ENCODE results near the gene TCF23.

Gene TCF23

DNA sequence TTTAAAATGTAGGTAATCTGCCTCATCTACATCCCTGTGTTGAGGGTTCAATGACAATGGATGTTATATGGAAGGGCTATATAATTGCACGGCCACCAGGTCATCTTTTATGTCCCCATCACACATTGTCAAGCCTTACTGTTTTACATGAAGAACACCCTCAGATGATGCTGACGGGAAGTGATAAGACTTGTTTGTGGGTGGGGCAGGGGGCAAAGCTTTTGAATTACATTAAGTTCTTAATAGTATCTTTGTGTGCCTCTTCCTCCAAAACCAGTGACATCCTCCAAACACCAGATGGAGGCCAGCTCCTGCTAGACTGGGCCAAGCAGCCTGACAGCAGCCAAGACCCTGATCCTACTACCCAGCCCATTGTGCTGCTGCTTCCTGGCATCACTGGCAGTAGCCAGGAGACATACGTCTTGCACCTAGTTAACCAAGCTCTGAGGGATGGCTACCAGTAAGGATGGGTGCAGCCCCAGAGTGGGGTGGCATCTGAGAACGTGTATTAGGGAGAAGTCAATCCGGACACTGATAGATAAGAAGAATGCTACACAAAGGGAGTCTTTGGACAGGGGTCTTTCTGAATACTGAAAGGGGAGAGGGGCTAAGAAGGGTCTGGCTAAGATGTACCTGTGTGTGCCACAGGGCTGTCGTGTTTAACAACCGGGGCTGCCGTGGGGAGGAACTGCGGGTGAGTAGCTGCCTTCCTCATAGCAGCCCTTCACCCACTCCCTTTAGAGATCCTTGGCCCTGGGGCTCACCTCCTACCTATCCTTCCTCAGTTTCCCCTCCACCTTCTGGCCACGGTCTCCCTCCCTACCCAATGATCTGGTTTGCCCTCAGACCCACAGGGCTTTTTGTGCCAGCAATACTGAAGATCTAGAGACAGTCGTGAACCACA lies 19.9 kb upstream of the TCF23 start:
- peak; percentile 52 for DNase-seq

- DNase-seq: no peak
Observed at GRCh38 chr2:27130396-27130795, 18.4 kb upstream of the TCF23 start.

DNA sequence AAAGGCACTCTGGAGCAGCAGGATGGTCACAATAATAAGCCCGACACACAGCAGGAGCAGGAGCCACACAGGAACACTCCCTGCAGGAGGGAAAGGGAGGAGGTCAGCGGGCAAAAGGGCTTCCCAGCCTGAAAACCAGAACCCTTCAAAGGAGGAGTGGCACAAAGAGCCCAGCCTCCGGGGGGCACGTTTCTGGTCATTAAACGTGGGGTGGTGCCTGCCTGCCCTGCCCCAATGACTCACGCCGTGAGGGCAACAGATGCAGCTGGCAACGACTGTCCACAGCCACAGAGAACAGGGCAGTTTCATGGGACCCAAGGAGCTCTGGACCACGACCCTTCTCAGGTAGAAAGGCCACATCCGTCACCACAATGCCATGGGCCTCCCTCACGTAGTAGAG lies 17.4 kb upstream of the TCF23 start:
- DNase-seq: no peak

DNA sequence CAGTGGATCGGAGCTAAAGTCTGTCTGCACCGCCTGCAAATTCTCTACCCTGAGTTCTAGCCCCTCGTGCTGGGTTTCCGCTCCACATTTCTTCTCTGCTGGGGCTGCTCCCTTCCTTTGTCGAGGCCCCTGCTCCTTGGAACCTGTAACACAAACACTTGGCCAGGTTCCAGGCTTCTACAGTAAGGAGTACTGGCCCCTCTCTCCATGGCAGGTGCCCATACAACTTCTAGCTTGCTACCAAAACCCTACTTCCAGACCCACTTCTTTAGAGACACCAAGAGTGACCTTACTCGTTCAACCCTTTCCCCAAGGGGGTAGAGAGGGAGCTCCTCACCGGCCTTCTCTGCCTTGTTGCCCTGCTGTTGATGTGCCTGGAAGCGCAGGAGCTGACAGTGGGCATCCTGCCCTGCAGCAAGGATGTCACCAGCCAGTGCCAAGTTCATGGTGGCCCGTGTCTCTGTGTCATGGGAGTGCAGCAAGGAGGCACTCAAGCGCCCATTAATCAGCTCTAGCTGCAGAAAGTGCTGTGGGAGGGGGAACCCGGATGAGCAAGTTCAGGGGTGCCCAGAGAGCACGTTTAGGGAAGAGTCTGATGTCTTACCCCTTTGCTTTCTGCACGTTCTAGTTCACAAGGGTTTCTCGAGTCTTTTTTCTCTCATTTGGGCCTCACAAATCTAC lies 15.5 kb upstream of the TCF23 start:
- DNase-seq: peak; percentile 58

GRCh38 chr2:27133905-27134780 lies 14.7 kb upstream of the TCF23 start, which contains the start of gene PREB:
PREB (minus strand) TSS chr2:27134636; CDS start chr2:27134421, 215 bp downstream.
- DNase-seq: peak; percentile 98

- DNase-seq: no peak
Observed at GRCh38 chr2:27134781-27135477, 13.9 kb upstream of the TCF23 start.

GRCh38 chr2:27135478-27135955 lies 13.3 kb upstream of the TCF23 start:
- DNase-seq: no peak

GRCh38 chr2:27136751-27137150 lies 12.1 kb upstream of the TCF23 start:
- no peak for DNase-seq

DNA sequence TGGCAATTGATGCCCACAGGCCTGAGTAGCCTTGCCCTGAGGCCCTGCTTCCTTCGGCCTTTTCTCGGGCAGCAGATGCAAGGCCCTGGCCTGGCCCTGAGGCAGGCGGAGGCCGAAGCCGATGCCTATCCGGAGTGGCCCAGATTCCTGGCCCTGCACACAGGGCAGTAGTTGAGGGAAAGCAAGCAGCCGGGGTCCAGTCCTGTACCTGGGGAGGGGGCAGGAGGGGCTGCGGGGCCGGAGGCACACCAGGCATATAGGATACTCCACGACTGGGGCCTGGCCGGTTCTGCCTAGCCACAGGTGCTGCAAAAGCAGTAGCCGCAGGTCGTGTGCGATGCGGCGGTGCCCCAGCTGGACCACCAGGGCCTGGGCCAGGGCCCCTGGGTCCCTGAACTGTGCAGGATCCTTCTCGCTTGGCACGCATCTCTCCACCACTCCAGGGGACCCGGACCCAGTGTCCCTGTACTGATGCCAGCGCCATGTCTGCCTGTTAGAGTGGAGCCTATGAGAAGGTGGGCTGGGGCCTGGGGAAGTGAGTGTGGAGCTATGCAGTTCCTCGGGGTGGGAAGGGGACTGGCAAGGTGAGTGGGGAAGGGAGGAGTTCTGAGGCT lies 11.4 kb upstream of the TCF23 start:
- no peak for DNase-seq

DNA sequence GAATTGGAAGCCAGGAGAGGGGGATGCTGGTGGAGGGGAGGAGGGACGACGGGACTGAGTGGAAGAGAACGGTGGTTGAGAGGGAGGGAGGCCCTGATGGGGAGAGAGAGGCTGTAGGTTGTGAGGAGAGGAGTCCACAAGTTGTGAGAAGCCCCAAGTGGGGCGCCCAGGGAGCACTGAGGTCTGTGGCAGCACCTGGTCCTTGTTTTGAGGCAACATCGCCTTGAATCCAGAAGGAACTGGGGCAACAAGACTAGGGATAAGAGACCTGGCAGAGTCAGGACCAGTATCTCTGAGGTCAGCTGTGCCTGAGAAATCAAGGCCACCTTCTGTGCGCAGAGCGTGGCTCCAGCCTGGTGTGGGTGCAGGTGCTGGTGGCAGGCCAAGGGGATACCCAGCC lies 10.7 kb upstream of the TCF23 start:
- DNase-seq: no peak

DNA sequence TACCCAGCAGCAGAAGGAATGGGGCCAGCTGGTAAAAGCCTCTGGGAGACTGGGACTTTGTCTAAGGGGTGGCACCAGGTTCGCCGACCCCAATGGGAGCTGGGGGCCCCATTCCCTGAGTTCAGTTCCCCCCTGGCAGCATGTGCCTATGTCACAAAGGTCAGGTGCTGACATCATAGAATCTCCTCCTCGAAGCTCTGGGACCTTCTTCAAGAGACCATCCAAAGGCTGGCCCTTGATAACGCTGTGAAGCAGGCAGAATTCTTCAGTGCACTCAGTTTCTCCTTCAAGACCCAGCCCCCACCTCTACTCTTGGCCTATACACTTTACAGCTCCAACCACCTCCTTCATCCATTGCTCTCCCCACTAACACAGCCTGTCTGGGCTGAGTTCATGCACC lies 9.5 kb upstream of the TCF23 start, which contains the start of gene PRR30:
Gene PRR30 (minus strand): TSS at position 101 of the 400 bp plus-strand sequence. CDS start 1,081 bp downstream, outside the sequence.
- DNase-seq: no peak

DNA sequence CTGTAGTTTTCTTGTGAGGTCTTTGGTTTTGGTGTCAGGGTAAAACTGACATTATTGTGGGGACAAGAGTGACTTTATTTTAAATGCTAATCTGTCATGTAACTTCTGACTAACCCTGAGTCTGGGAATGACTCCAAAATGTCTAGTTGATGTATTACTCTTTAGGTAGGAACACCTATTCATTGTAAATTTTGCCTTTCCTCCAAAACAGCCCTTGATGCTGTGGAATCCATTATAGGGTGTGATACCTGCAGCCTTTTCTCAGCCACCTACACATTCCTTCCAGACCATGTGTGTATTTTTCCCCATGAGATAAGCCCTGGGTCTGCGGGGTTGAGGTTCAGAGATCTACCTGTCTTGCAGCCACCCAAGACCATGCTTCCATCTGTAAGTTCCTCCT lies 5.5 kb upstream of the TCF23 start:
- no peak for DNase-seq

GRCh38 chr2:27145682-27146081 lies 3.1 kb upstream of the TCF23 start:
- DNase-seq: no peak

DNA sequence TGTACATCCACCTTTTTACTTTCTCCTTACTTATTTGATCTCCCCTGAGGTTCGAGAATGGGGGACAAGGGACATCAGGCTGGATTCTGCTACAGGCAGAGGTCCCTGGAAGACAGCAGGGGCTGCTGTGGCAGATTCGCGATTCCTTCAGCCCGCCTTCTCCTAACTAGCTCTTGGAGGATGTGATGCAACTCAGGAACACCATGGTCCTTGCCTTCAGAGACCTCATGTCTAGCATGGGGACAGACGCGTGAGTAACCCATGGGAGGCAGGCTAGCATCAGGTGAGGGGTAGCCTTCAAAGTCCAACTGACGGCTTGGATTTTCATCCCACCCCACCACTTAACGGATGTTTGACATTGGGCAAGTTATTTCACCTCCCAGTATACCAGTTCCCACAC lies 869 bp upstream of the TCF23 start:
- no peak for DNase-seq

DNA sequence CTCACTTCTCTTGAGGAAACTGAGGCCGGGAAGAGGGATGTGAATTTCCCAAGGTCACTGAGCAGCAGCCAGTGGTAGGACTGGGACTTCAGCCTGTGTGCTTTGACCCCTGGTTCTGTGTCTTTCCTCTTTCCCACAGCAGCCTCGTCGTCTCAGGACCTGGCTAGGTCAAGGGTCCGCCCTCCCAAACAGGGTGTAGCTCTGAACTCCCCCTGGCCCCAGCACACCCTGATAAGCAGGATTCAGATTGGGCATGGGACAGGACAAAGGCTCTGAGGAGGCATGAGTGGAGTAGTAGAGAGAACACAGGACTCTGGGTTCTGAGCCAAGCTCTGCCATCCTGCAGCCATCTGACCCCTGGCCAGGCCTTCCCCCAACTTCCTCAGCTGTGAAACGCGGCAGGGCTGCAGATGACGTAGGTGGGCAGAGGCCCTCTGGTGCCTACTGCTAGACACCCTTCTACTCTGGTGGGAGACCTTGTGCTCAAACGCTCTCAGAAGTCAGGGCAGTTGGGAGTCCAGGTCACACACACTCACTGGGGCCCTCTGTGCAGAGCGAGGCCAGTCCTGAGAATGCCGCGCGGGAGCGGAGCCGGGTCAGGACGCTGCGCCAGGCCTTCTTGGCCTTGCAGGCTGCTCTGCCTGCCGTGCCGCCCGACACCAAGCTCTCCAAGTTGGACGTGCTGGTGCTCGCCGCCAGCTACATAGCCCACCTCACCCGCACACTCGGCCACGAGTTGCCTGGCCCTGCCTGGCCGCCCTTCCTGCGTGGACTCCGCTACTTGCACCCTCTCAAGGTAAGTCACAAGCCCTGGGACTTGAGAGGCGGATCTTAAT lies 984 bp downstream of the TCF23 start:
- DNase-seq: no peak

DNA sequence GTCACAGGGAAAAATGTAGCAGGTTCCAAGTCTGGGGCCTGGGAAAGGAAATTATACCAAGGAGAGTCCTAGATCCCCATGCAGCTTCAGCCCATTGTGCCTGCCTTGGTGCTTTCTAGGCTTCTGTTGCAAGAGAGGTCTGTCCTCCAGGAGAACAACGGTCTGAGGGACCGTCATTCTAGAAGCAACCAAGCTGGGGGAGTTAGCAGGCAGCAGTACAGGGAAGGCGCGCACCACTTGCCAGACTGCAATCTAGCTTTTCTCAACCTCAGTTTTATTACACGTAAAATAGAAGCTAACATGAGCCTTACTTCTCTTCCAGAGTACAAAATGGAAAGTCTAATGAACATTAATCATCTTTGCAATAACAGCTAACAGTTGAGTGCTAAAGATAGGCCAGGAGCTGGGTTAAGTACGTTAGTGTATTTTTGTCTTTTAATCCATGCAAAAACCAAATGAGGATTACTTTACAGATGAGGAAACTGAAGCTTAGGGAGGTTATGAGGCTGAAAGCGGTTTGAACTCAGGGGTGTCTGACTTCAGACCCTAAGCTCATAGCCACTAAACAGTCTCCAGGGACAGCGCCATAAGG lies 1.9 kb downstream of the TCF23 start:
- no peak for DNase-seq

DNA sequence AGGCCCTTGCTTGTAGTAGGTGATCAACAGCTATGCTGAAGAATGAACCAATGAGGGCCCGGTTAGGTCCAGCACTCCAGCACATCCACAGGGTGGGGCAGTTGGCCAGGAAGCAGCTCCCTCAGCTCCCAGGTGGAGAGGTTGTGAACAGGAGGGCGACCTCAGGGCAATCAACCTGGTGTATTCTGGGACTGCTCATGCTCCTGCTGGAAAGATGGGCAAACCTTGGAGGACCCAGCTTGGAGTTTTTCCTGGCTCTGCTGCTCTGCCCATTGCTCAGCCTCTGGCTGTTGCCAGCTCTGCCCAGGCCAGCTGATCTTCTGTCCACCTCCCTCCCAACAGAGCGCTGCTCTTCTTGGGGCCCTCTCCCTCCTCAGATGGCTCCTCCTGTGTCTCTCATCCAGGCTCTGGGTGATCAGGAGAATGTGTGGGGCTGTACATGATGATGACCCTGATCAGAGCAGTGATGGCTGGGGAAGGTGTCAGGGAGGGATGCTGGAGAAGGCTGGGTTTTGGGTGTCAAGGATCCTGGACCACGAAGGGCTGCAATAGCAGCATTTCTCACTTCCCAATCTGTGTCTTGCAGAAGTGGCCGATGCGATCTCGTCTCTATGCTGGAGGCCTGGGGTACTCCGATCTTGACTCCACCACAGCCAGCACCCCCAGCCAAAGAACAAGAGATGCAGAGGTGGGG lies 3.4 kb downstream of the TCF23 start:
- no peak for DNase-seq

- DNase-seq: no peak
Observed at GRCh38 chr2:27152796-27153464, 4.1 kb downstream of the TCF23 start.

GRCh38 chr2:27154488-27154887 lies 5.7 kb downstream of the TCF23 start:
- no peak for DNase-seq

All from hematopoietic multipotent progenitor cell treated with erythropoietin and hydrocortisone succinate and interleukin-3 and kit ligand, for 6 days (in vitro differentiated cells).